ENCODE data around the gene SHANK3. TPM values are rescaled to one million over a fixed set of nuclear protein-coding genes. Genes with fewer than 3 reads are reported as not detected.
"Not testable (repeated sequence)": the region's sequence is repeated elsewhere in the genome, so short reads cannot be mapped to it uniquely, and the experiment has no call there.

SHANK3 gene
- total and polyA plus RNA-seq, 2 of the 4 experiments (the other 2 are of a cell fraction), result 0.18 to 1.5 TPM

- H3K9me1 ChIP-seq (ENCODE audit: insufficient read depth, low read length); intact Hi-C loops (cut with micrococcal nuclease); H3K4me1 ChIP-seq (ENCODE audit: control insufficient read depth, insufficient read depth, low read length); H2BK20ac ChIP-seq (ENCODE audit: low read depth, low read length); CTCF ChIA-PET; H3K79me1 ChIP-seq (ENCODE audit: low read depth in 1 of 2, low read length in 2 of 2); H3K36me3 ChIP-seq (ENCODE audit: control insufficient read depth, insufficient read depth, low read length); H3K27ac ChIP-seq (ENCODE audit: insufficient read depth, low read length); H4K91ac ChIP-seq (ENCODE audit: insufficient read depth, low read depth, low read length); H3K4ac ChIP-seq (ENCODE audit: low read depth, low read length); H4K5ac ChIP-seq (ENCODE audit: low read depth, low read length); H3K27me3 ChIP-seq (ENCODE audit: control insufficient read depth, insufficient read depth, low read length); H2AFZ ChIP-seq (replicated peaks; ENCODE audit: low read length, poor library complexity); H3K18ac ChIP-seq (ENCODE audit: low read depth, low read length); H4K20me1 ChIP-seq (ENCODE audit: insufficient read depth, low read length); in situ Hi-C loops (cut with MboI; ENCODE audit: low sequenced_read_pairs); DNase-seq; H2BK120ac ChIP-seq (ENCODE audit: low read depth, low read length); H2AK9ac ChIP-seq (replicated peaks; ENCODE audit: low read depth, low read length, poor library complexity); H3K9me3 ChIP-seq (ENCODE audit: control insufficient read depth, insufficient read depth, low read length); H3K23ac ChIP-seq (ENCODE audit: low read depth, low read length); H3K56ac ChIP-seq (ENCODE audit: extremely low read depth, insufficient read depth, low read length); H3K14ac ChIP-seq (replicated peaks; ENCODE audit: low read depth, low read length); H4K8ac ChIP-seq (ENCODE audit: low read depth in 2 of 2, low read length in 2 of 2); H2BK15ac ChIP-seq (ENCODE audit: low read depth, low read length); dilution Hi-C loops (cut with HindIII; ENCODE audit: low sequenced_read_pairs, unreplicated experiment); H2AK5ac ChIP-seq (ENCODE audit: low read depth, low read length); H3K4me3 ChIP-seq (ENCODE audit: insufficient read depth, low read depth, low read length); H3K4me2 ChIP-seq (ENCODE audit: low read depth, low read length); H2BK5ac ChIP-seq (ENCODE audit: low read depth, low read length, poor library complexity, severe bottlenecking); ATAC-seq (ENCODE audit: low read depth); BruUV-seq (replicated peaks); H3K9ac ChIP-seq (ENCODE audit: low read depth, low read length); POLR2A ChIA-PET (ENCODE audit: unreplicated experiment): not testable (repeated sequence)
- 72% methylated on average over 5 of the region's 6 CpGs; no CpG with 5 or more reads in 1 of the 2 experiments for whole genome bisulfite sequencing, 2 experiments (ENCODE audit: extremely low coverage in 2 of 2, insufficient read length in 1 of 2)
Observed at GRCh38 chr22:50654664-50655063, 18.0 kb upstream of the SHANK3 start.

Measured in IMR-90 (cell line).